ENCODE data around the gene NEUROD4. TPM values are rescaled to one million over a fixed set of nuclear protein-coding genes. Genes with fewer than 3 reads are reported as not detected.

The NEUROD4 gene
- total RNA-seq (not detected), polyA plus RNA-seq (not detected)

- no peaks in the 10 kb centered on the region for H3K36me3 Mint-ChIP-seq
- POLR2A ChIA-PET: no interaction called here
- Histone ChIP-seq H3K4me3 (ENCODE audit: low read length) (no peak within 1 kb of the TSS), H3K27me3 (ENCODE audit: insufficient read depth, low read length, poor library complexity, severe bottlenecking) (peaks cover 14% of the 10 kb centered on the region), H3K27ac (ENCODE audit: low read depth, low read length) (no peak within 1 kb of the TSS), H3K9me3 (ENCODE audit: low read length) (no peaks in the 10 kb centered on the region), H3K36me3 (ENCODE audit: insufficient read depth, low read length) (no peaks in the 10 kb centered on the region), H3K4me1 (ENCODE audit: insufficient read depth, low read length) (no peaks in the 10 kb centered on the region)
- H3K27ac Mint-ChIP-seq: peak within 1 kb of the TSS in 1 of 8 donors; percentile 36
- CTCF ChIA-PET: interaction anchor here (1.6 to 1.8 kb wide), 2 partner anchors 27 to 52 kb away, joined by 4 to 5 read pairs; no protein-coding TSS in a partner anchor
- peaks cover 43 to 79% of the 10 kb centered on the region in 2 donors for H3K27me3 Mint-ChIP-seq
- H3K4me3 Mint-ChIP-seq: no peak within 1 kb of the TSS
- H3K9me3 Mint-ChIP-seq: peaks cover 0 to 1% (median 0%) of the 10 kb centered on the region in 5 donors
- peak in 2 of 5 donors; percentile 5 to 8 for DNase-seq
- H3K4me1 Mint-ChIP-seq: peaks cover 6 to 9% (median 6%) of the 10 kb centered on the region in 3 donors
Measured at GRCh38 chr12:55019784-55020183, at the start of gene NEUROD4. Gene NEUROD4, plus strand, starts transcription at chr12:55019974. Its CDS starts 6,466 bp downstream, at chr12:55026440.

GRCh38 chr12:54970741-54971140 is 49.0 kb upstream of the NEUROD4 start:
- peak overlapping the region in 7 of 8 donors; percentile 1 to 83 (median 55) for H3K27ac Mint-ChIP-seq
- H3K27me3 Mint-ChIP-seq: no peaks in the 10 kb centered on the region
- peaks cover 11 to 81% (median 28%) of the 10 kb centered on the region in 3 donors for H3K36me3 Mint-ChIP-seq
- Histone ChIP-seq H3K4me1 (ENCODE audit: insufficient read depth, low read length) (peaks cover 83% of the 10 kb centered on the region), H3K27me3 (ENCODE audit: insufficient read depth, low read length, poor library complexity, severe bottlenecking) (no peaks in the 10 kb centered on the region), H3K9me3 (ENCODE audit: low read length) (no peaks in the 10 kb centered on the region), H3K36me3 (ENCODE audit: insufficient read depth, low read length) (peaks cover 43% of the 10 kb centered on the region), H3K27ac (ENCODE audit: low read depth, low read length) (no peak overlapping the region), H3K4me3 (ENCODE audit: low read length) (no peak overlapping the region)
- H3K4me3 Mint-ChIP-seq: no peak overlapping the region
- DNase-seq: no peak
- H3K9me3 Mint-ChIP-seq: no peaks in the 10 kb centered on the region
- ChIA-PET CTCF (interaction anchor here (0.7 to 3.7 kb wide), 6 partner anchors 9 to 35 kb away, joined by 3 to 15 read pairs (median 6); partner anchors contain the start of gene TESPA1), POLR2A (interaction anchor here (0.5 to 1.9 kb wide), 2 partner anchors 14 to 24 kb away, joined by 4 to 5 read pairs; partner anchors contain the start of gene TESPA1)
- H3K4me1 Mint-ChIP-seq: peaks cover 65 to 93% (median 83%) of the 10 kb centered on the region in 3 donors

GRCh38 chr12:54973556-54973955 is 46.2 kb upstream of the NEUROD4 start:
- Mint-ChIP-seq H3K27me3 (no peaks in the 10 kb centered on the region), H3K36me3 (peaks cover 17 to 77% (median 28%) of the 10 kb centered on the region in 3 donors), H3K27ac (peak overlapping the region in 6 of 8 donors; percentile 29 to 90 (median 70)), H3K9me3 (no peaks in the 10 kb centered on the region), H3K4me3 (no peak overlapping the region), H3K4me1 (peaks cover 74 to 95% (median 90%) of the 10 kb centered on the region in 3 donors)
- DNase-seq: no peak
- CTCF ChIA-PET: interaction anchor here (1.3 to 1.6 kb wide), 2 partner anchors 8 to 19 kb away, joined by 5 read pairs; no protein-coding TSS in a partner anchor
- POLR2A ChIA-PET: interaction anchor here (2.0 kb wide), 1 partner anchor 12 kb away, joined by 5 read pairs; no protein-coding TSS in a partner anchor
- H3K9me3 ChIP-seq (ENCODE audit: low read length): no peaks in the 10 kb centered on the region
- peaks cover 88% of the 10 kb centered on the region for H3K4me1 ChIP-seq (ENCODE audit: insufficient read depth, low read length)
- H3K27me3 ChIP-seq (ENCODE audit: insufficient read depth, low read length, poor library complexity, severe bottlenecking): no peaks in the 10 kb centered on the region
- H3K4me3 ChIP-seq (ENCODE audit: low read length): no peak overlapping the region
- H3K36me3 ChIP-seq (ENCODE audit: insufficient read depth, low read length): peaks cover 29% of the 10 kb centered on the region
- H3K27ac ChIP-seq (ENCODE audit: low read depth, low read length): no peak overlapping the region

- POLR2A ChIA-PET: interaction anchor here (2.0 kb wide), 1 partner anchor 11 kb away, joined by 5 read pairs; no protein-coding TSS in a partner anchor
- no peaks in the 10 kb centered on the region for H3K9me3 Mint-ChIP-seq
- H3K4me3 Mint-ChIP-seq: peak overlapping the region in 3 of 7 donors; percentile 1 to 19 (median 8)
- DNase-seq: no peak
- no peaks in the 10 kb centered on the region for H3K9me3 ChIP-seq (ENCODE audit: low read length)
- H3K4me3 ChIP-seq (ENCODE audit: low read length): no peak overlapping the region
- H3K4me1 ChIP-seq (ENCODE audit: insufficient read depth, low read length): peaks cover 91% of the 10 kb centered on the region
- H3K27me3 ChIP-seq (ENCODE audit: insufficient read depth, low read length, poor library complexity, severe bottlenecking): no peaks in the 10 kb centered on the region
- H3K27ac ChIP-seq (ENCODE audit: low read depth, low read length): no peak overlapping the region
- CTCF ChIA-PET: interaction anchor here (1.3 to 2.2 kb wide), 3 partner anchors 9 to 19 kb away, joined by 5 to 10 read pairs (median 5); partner anchors contain the start of gene TESPA1
- peaks cover 22 to 81% (median 33%) of the 10 kb centered on the region in 3 donors for H3K36me3 Mint-ChIP-seq
- H3K36me3 ChIP-seq (ENCODE audit: insufficient read depth, low read length): peaks cover 29% of the 10 kb centered on the region
- peak overlapping the region in 6 of 8 donors; percentile 43 to 81 (median 66) for H3K27ac Mint-ChIP-seq
- H3K4me1 Mint-ChIP-seq: peaks cover 79 to 98% (median 95%) of the 10 kb centered on the region in 3 donors
- H3K27me3 Mint-ChIP-seq: no peaks in the 10 kb centered on the region
Measured at GRCh38 chr12:54974279-54974678, 45.5 kb upstream of the NEUROD4 start.

GRCh38 chr12:54975272-54975671 is 44.5 kb upstream of the NEUROD4 start:
- H3K36me3 Mint-ChIP-seq: peaks cover 27 to 88% (median 35%) of the 10 kb centered on the region in 3 donors

GRCh38 chr12:54975875-54976274 is 43.9 kb upstream of the NEUROD4 start:
- Mint-ChIP-seq H3K27ac (peak overlapping the region in 7 of 8 donors; percentile 17 to 98 (median 75)), H3K9me3 (no peaks in the 10 kb centered on the region), H3K36me3 (peaks cover 29 to 86% (median 35%) of the 10 kb centered on the region in 3 donors), H3K4me3 (peak overlapping the region in 6 of 7 donors; percentile 7 to 69 (median 46)), H3K27me3 (no peaks in the 10 kb centered on the region), H3K4me1 (peaks cover 89 to 99% (median 97%) of the 10 kb centered on the region in 3 donors)
- POLR2A ChIA-PET: no interaction called here
- Histone ChIP-seq H3K27ac (ENCODE audit: low read depth, low read length) (no peak overlapping the region), H3K36me3 (ENCODE audit: insufficient read depth, low read length) (peaks cover 29% of the 10 kb centered on the region), H3K4me3 (ENCODE audit: low read length) (no peak overlapping the region), H3K4me1 (ENCODE audit: insufficient read depth, low read length) (peaks cover 95% of the 10 kb centered on the region), H3K27me3 (ENCODE audit: insufficient read depth, low read length, poor library complexity, severe bottlenecking) (no peaks in the 10 kb centered on the region), H3K9me3 (ENCODE audit: low read length) (no peaks in the 10 kb centered on the region)
- DNase-seq: no peak
- CTCF ChIA-PET: interaction anchor here (1.0 to 2.2 kb wide), 4 partner anchors 9 to 96 kb away, joined by 4 to 10 read pairs (median 6); partner anchors contain the start of gene TESPA1

More at GRCh38 chr12:54975272-54975671, 44.5 kb upstream of the NEUROD4 start:
- Histone ChIP-seq H3K27me3 (ENCODE audit: insufficient read depth, low read length, poor library complexity, severe bottlenecking) (no peaks in the 10 kb centered on the region), H3K27ac (ENCODE audit: low read depth, low read length) (no peak overlapping the region), H3K36me3 (ENCODE audit: insufficient read depth, low read length) (peaks cover 29% of the 10 kb centered on the region), H3K4me3 (ENCODE audit: low read length) (no peak overlapping the region), H3K9me3 (ENCODE audit: low read length) (no peaks in the 10 kb centered on the region), H3K4me1 (ENCODE audit: insufficient read depth, low read length) (peaks cover 95% of the 10 kb centered on the region)
- Mint-ChIP-seq H3K27me3 (no peaks in the 10 kb centered on the region), H3K4me1 (peaks cover 87 to 99% (median 97%) of the 10 kb centered on the region in 3 donors), H3K27ac (peak overlapping the region in 7 of 8 donors; percentile 2 to 86 (median 55)), H3K9me3 (no peaks in the 10 kb centered on the region), H3K4me3 (peak overlapping the region in 3 of 7 donors; percentile 8 to 31 (median 31))
- POLR2A ChIA-PET: no interaction called here
- no peak for DNase-seq
- CTCF ChIA-PET: interaction anchor here (1.3 to 2.2 kb wide), 4 partner anchors 9 to 97 kb away, joined by 4 to 10 read pairs (median 6); partner anchors contain the start of gene TESPA1

GRCh38 chr12:54977155-54977554 is 42.6 kb upstream of the NEUROD4 start:
- H3K36me3 Mint-ChIP-seq: peaks cover 33 to 85% (median 36%) of the 10 kb centered on the region in 3 donors
- POLR2A ChIA-PET: no interaction called here
- H3K9me3 Mint-ChIP-seq: no peaks in the 10 kb centered on the region
- peaks cover 94 to 100% (median 99%) of the 10 kb centered on the region in 3 donors for H3K4me1 Mint-ChIP-seq
- Histone ChIP-seq H3K9me3 (ENCODE audit: low read length) (no peaks in the 10 kb centered on the region), H3K36me3 (ENCODE audit: insufficient read depth, low read length) (peaks cover 24% of the 10 kb centered on the region), H3K4me3 (ENCODE audit: low read length) (peak overlapping the region; percentile 6), H3K27me3 (ENCODE audit: insufficient read depth, low read length, poor library complexity, severe bottlenecking) (no peaks in the 10 kb centered on the region), H3K27ac (ENCODE audit: low read depth, low read length) (no peak overlapping the region), H3K4me1 (ENCODE audit: insufficient read depth, low read length) (peaks cover 97% of the 10 kb centered on the region)
- peak overlapping the region in 7 of 8 donors; percentile 17 to 98 (median 69) for H3K27ac Mint-ChIP-seq
- CTCF ChIA-PET: interaction anchor here (0.8 to 2.8 kb wide), 3 partner anchors 16 to 95 kb away, joined by 4 to 11 read pairs (median 4); no protein-coding TSS in a partner anchor
- no peak for DNase-seq
- H3K4me3 Mint-ChIP-seq: peak overlapping the region; percentile 60 to 83 (median 72)
- no peaks in the 10 kb centered on the region for H3K27me3 Mint-ChIP-seq
